Limb (tissue), 2 donors: Measurements from ENCODE around the gene BANP.

Experiments used
- DNase-seq, 2 donors: peaks; one replicate each; pipeline ENCODE4 v3.0.0-alpha.2; 2016; ENCODE audit errors: extremely low spot score in 2 of 2

Gene BANP

GRCh38 chr16:87948735-87949070, 2.5 kb upstream of the BANP start:
- no peak for DNase-seq

DNA sequence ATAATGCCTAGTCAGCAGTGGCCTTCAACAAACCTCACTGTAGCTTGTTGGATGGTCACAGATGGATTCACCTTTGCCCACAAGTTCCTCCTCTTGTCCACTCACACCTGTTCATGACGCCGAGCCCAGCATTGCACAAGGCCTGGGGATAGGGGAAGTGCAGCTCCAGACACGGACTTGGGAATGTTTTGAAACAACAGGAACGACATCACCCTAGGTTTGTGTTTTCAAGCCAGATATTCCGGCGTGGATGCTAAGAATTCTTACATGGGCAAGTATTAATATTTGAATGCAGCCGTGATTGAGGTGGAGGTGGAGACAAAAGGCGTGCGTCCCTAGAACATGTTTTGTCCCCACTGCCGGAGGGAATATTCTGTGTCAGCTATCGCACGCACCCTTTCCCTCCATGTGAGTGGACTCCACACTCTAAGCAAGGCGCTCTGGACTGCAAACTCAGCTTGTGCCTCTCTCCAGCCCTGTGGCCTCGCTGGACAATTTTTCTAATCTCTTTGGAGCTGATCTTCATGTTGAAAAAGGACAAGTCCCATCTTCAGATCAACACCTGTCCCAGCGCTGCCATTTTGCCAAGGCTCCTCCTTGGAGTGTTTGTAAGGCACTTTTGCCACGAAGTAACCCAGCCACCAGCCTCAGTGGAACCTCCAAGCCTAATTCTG, 2.0 kb upstream of the BANP start:
- no peak for DNase-seq

DNA sequence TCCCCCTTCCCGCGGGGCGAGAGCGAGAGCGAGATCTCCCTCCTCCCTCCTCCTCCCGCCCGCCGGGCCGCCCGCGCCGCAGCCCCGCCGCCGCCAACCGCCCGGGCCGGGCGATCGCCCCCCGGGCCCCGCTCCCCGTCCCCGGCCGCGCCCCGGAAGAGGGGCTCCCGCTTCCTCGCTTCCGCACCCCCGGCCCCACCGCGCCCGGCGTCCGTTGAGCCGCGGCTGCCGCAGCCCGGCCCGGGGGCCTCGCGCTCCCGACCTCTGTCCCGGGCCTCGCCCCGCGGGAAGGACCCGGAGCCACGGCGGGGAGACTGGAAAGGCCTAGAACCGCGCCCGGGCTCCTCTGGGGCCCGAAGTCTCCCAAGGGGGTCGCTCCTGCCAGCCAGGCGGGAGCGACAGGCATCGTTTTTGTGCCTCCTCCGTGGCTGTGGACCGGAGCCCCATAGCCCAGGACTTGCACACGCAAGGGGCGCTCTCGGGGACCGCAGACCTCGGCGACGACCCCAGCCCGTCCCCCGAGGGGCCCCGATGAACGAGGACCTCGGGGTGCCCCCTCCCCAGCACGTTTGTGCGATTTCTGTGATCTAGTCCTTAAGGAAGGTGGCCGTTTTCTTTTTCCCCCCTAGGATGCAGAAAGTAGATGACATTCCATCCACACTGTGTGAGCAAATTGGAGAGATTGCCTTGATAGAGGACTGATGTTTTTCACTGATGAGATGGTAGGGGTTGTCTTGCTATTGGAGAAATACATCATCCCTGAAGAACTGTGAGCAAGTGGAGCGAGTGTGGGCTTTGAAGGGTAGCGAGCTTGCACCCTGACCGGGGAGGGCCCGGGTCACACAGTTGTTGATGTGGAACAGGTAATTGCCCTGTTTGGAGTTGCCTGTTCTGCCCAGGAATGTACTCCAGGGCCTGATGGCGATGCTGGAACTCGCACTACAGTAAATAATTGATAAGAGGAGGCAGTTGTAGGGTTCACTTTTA, 611 bp downstream of the BANP start:
- no peak for DNase-seq

- no peak for DNase-seq
Measured at GRCh38 chr16:87952751-87953150, 1.5 kb downstream of the BANP start.

DNA sequence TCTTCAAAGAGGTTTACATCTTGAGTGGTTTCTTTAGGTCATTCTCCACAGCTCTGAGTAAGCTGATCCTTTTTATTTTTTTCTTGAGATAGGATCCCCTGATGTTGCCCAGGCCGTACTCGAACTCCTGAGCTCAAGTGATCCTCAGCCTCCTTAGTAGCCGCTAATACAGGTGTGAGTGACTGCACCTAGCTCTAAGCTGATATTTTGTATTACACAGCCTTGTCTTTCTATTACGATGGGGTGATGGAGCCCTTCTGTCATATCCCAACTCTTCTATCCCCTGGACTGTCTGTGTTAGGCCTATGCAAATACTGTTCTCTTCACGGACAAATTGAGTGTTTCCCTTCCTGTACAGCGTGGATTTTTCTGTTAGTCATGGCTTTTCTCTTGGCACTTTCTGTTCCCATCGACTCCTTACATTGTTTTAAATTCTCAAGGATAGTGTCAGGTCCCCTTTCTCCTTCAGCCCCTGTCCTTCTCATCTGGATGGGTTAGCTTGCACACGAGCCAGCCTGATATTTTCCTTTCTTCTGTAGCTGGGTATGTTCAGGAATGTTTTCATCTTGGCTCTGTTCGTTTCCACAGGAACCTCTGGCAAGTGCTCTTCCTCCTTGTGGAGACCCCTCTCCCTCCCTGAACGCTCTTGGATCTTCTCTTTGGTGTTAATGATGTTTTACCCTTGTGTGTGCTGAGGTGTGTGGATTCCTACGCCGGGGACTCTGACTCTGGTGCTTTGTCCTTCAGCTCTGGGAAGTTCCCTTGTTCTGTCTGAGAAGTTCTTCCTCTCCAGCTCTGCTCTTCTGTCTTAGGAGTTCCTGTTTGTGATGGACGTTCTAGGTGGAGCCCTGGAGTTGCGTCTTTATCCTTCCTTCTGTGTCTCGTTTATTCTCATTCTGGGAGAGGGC, 2.3 kb downstream of the BANP start:
- DNase-seq: no peak

DNA sequence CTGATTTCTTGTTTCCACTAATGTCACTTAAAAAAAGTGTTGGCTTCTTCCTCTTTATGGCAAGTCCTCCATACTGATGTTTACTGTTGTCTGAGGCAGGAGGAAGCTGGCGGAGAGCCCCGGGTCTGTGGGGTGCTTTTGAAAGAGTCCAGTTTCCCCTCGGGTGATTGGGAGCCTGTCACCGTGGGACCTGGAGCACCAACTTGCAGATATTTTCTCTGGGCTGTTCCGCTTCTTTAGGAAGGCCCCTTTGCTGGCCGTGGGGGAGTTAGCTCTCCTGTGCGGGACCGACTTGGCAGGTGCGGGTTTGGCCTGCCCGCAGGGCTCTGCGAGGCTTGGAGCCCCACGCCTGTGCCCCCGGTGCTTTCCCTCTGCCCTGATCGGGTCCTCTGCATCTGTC, 3.1 kb downstream of the BANP start:
- DNase-seq: no peak

DNA sequence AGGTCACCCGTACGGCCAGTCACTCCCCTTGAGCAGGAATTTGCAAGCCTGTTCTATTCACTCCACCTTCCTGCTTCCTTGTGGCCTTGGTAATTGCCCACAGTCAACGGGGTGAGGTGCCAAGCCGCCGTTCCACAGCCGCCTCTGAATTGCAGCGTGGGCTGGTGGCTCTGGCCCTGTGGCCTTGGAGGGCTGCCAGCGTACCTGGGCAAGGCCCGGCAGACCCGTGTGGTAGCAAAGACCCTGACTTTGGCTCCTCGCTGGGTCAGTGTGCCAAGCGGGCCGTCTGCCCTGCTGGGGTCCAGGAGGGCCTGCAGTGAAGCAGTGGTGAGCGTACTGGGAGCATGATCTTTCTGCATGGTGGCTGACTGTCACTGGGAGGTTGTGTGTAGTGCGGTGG, 3.6 kb downstream of the BANP start:
- no peak for DNase-seq

- no peak for DNase-seq
Measured at GRCh38 chr16:87955302-87956097, 4.3 kb downstream of the BANP start.

DNA sequence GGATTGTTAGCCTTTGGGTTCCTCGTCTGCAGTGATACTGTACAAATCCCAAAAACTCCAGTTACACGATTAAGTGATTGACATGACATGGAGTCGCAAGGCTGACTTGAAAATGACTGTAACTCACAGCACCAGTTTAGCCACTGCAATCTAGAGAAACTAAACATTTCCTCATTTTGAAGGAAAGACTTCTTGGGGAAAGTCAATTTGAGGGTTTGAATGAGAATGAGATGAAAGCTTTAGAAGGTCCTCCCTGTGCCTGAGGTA, 4.8 kb downstream of the BANP start:
- no peak for DNase-seq

DNA sequence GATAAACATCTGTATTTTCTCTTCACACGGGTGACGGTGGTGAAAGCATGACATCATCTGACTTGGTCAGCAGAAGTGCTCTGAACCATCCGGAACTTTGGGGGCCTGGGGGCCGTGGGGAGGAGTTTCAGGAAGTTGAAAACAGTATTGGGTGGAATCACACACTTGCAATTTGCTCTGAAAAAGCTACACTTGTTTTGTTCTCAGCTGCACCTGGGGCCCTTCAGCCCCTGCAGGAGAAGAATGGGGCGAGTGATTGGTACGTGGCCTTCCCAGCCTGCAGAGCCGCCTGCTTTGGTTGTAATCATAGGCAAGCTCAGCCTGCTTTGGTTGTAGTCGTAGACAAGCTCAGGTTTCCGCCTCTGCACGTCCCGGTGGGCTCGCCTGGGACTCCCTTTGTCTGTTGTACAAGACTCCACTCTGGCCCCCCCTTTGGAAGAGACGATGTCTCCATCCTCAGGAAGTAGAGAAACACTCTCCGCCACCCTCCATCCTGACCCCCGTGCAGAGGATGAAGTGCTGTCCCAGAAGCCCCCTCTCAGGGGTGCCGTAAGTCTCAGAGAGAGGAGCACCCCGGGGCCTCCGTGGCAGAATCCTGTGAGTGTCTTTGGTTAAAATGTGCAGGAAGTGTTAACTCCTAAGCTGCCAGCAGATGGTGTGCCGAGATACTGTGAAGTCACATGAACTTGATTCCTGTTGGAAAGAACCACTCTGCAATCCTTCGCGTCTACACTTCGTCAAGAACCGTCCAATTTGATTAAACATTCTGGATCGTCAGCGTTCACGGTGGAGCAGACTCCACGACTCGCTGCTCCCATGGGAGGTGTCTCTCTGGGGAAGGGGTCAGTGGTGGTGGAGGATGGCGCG, 5.4 kb downstream of the BANP start:
- peak in 1 of 2 donors; percentile 75 for DNase-seq

- no peak for DNase-seq
Measured at GRCh38 chr16:87957296-87958094, 6.3 kb downstream of the BANP start.

DNA sequence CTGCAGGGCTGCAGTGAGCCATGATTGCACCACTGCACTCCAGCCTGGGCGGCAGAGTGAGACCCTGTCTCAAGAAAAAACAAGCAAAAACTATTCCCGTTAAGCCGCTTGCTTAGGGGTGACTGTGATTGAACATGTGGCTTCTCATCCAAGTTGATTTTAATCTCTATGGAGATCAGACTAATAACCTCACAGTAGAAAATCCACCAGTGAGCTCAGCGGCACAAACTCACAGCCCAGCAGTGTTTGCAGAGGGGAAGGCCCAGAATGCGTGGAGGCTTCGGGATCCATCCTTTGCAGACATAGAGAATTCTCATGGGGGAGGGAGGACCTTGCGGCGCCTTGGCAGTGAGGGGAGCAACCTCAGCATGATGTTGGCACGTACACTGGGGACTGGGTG, 7.4 kb downstream of the BANP start:
- DNase-seq: no peak

DNA sequence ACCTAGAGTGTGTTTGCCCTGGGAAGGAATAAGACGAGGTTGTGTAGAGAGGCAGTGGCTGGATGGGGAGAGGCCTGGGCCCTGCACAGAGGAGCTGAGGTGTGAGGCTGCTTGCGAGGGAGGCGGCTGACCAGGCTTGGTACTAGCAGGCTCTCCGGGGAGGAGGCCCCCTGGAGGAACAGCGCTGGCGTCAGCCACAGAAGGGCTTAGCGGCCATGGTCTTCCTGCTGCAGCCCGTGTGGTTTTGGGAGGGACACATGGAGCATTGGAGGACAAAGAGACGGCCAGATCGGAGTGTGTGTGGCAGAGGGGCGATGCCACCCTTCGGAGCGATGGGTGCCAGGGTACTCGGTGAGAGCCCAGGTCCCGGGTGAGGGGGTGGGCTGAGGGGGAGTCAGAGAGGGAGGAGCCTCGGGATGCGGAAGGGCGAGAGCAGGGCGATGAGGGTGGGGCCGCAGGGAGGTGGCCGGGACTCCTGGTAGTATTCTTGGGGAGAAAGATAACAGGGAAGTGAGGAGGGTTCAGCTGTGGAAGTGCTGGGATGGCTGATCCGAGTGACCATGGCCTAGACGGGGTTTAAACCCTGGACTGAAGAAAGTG, 8.3 kb downstream of the BANP start:
- no peak for DNase-seq

GRCh38 chr16:87960296-87960695, 9.1 kb downstream of the BANP start:
- DNase-seq: no peak

DNA sequence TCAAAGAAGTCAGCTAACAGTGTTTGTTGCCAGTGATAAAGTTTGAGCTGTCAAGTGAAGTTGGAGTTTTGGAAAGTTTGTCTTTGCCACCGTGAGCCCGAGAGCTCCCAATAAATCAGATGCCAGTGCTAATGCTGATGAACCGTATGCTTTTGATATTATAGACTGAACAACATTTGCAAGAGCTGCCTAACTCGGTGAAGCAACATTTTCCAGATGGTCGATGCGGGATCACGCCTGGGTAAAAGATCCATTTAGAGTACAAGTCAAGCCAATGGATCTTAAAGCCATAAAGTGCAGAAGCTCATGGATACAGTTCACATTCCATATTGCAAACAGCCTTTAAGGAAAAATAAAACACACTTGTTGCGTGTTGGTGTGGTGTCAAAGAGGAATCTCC, 9.6 kb downstream of the BANP start:
- DNase-seq: no peak

DNA sequence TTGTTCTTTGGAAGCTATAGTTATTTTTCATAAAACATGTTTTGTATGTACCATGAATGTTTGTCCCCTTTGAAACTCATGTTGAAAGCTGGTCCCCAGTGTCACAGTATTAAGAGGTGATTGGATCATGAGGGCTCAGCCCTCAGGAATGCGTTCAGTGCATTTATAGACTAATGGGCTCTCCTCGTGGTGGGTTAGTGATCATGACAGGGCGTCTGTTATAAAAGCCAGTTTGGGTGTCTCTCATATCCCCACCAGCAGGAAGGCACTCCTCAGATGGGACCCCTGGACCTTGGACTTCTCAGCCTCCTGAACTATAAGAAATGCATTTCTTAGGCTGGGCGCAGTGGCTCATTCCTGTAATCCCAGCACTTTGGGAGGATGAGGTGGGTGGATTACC, 10.4 kb downstream of the BANP start:
- no peak for DNase-seq

DNA sequence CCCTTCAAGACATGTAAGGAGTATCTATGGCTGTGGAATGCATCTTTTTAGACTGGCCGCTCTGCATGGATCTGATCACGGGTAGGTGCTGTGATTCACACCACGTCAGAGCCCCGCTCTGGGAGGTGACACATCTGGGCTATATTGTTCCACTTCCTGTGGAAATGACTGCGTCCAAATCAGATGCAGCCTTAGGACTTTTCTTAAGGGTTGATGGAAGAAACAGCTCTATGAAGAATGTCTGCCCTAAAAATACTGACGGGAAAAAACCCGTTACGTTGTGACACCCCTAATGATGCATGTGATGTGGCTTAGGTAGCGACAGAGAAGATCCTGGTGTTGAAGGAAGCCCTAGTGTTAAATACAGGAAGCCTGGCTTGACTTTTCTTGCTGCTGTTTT, 12.2 kb downstream of the BANP start:
- no peak for DNase-seq

DNA sequence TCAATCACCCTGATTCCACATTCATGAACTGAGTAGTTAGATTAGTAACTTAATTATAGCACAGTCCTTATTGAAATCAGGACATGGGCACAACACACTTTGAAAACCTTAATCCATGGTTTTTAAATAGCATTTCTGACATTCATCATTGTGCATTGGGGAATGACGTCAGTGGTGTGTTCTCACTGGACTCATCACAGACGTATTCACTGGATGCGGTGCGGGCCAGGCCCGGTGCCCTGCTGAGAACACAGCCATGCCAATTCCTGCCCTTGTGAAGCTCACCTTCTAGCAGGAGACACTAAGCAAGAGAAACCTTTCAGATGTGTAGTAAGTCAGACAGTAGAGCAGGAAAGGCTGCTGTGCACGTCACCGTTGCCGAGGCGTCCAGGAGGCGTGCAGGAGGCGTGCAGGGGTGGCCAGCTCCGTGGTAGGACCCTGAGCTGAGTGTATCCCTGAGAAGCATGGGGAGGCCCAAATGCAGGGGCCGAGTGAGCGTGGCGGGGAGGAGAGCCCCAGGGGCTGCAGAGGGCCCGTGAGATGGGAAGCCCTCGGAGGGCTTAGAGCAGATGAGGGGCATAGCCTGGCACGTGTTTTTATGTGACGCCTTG, 12.9 kb downstream of the BANP start:
- no peak for DNase-seq

- DNase-seq: no peak
Measured at GRCh38 chr16:87965417-87965816, 14.2 kb downstream of the BANP start.
